WTC11 (cell line): Measurements from ENCODE around the gene YPEL1. TPM values are rescaled to one million over a fixed set of nuclear protein-coding genes. Genes with fewer than 3 reads are reported as not detected.

ENCODE experiments used
- ATAC-seq: fragments of 200-7000 bp; cut with Tn5 transposase; 2 replicates; pipeline ENCODE4 v1.10.0; 2021; ENCODE audit warnings: mild to moderate bottlenecking, moderate library complexity
- CTCF ChIA-PET: fragments of 300-600 bp; sonication (Branson Sonifier 250); formaldehyde crosslinking; loops from one replicate; lab custom pipeline; 2021; ENCODE audit warnings: antibody characterized with exemption; lab: Charles Lee
- POLR2A ChIA-PET: fragments of 350-600 bp; sonication (Branson Sonifier 250); formaldehyde crosslinking; loops from one replicate; lab custom pipeline; 2021; ENCODE audit warnings: antibody characterized with exemption; lab: Charles Lee
- DNase-seq: peaks from one replicate; pipeline ENCODE4 v3.0.0; 2021; ENCODE audit warnings: low spot score
- H3K27ac Mint-ChIP-seq: 2 replicates; pipeline ENCODE4 v1.8.0; 2021; ENCODE audit warnings: mixed read lengths
- H3K27me3 Mint-ChIP-seq: 2 replicates; pipeline ENCODE4 v1.8.0; 2021; ENCODE audit warnings: low read depth, mild to moderate bottlenecking, moderate library complexity, mixed read lengths
- H3K36me3 Mint-ChIP-seq: 2 replicates; pipeline ENCODE4 v1.8.0; 2021; ENCODE audit warnings: mixed read lengths
- H3K4me1 Mint-ChIP-seq: 2 replicates; pipeline ENCODE4 v1.8.0; 2022; ENCODE audit warnings: mixed read lengths
- H3K4me3 Mint-ChIP-seq: 2 replicates; pipeline ENCODE4 v1.8.0; 2021; ENCODE audit warnings: mild to moderate bottlenecking, moderate library complexity, mixed read lengths
- H3K9me3 Mint-ChIP-seq: 2 replicates; pipeline ENCODE4 v1.8.0; 2021; ENCODE audit warnings: mixed read lengths
- ATF1 ChIP-seq: sonication (generic); formaldehyde crosslinking; IDR thresholded peaks from 2 replicates; pipeline ENCODE4 v1.8.1; 2023; ENCODE audit warnings: mild to moderate bottlenecking, moderate library complexity, missing genetic modification reagents
- CREB1 ChIP-seq: sonication (generic); formaldehyde crosslinking; IDR thresholded peaks from 2 replicates; pipeline ENCODE4 v1.8.0; 2023; ENCODE audit warnings: mild to moderate bottlenecking, missing genetic modification reagents
- FOXK1 ChIP-seq: sonication (generic); formaldehyde crosslinking; IDR thresholded peaks from 2 replicates; pipeline ENCODE4 v1.8.0; 2022; ENCODE audit warnings: mild to moderate bottlenecking, moderate library complexity, missing genetic modification reagents
- JUN ChIP-seq: sonication (generic); formaldehyde crosslinking; IDR thresholded peaks from 2 replicates; pipeline ENCODE4 v1.8.0; 2023; ENCODE audit warnings: mild to moderate bottlenecking, missing genetic modification reagents
- MYBL2 ChIP-seq: sonication (generic); formaldehyde crosslinking; IDR thresholded peaks from 2 replicates; pipeline ENCODE4 v1.8.1; 2023; ENCODE audit warnings: mild to moderate bottlenecking, moderate library complexity, missing genetic modification reagents
- NFATC4 ChIP-seq: fragments of 250-450 bp; sonication (Bioruptor Pico); IDR thresholded peaks from 2 replicates; pipeline ENCODE4 v1.9.0; 2021; ENCODE audit warnings: mild to moderate bottlenecking
- OVOL2 ChIP-seq: fragments of 250-450 bp; sonication (Bioruptor Pico); IDR thresholded peaks from 2 replicates; pipeline ENCODE4 v1.9.0; 2021; ENCODE audit warnings: mild to moderate bottlenecking, borderline replicate concordance
- ZNF121 ChIP-seq: sonication (generic); formaldehyde crosslinking; IDR thresholded peaks from 2 replicates; pipeline ENCODE4 v1.8.0; 2023; ENCODE audit warnings: missing genetic modification reagents
- ZNF138 ChIP-seq: sonication (generic); formaldehyde crosslinking; conservative IDR thresholded peaks from 2 replicates; pipeline ENCODE4 v1.8.1; 2022; ENCODE audit warnings: mild to moderate bottlenecking, moderate library complexity, missing genetic modification reagents
- ZNF416 ChIP-seq: fragments of 250-450 bp; sonication (Bioruptor Pico); IDR thresholded peaks from 2 replicates; pipeline ENCODE4 v1.9.0; 2021; ENCODE audit warnings: mild to moderate bottlenecking, inconsistent platforms
- total RNA-seq: library from RNA; stranded (reverse); gene quantifications from 3 replicates; pipeline ENCODE4 v1.2.3, GENCODE V29; 2021
- TF ChIP-seq, protein P1 (sequence below): sonication (generic); formaldehyde crosslinking; IDR thresholded peaks from 2 replicates; pipeline ENCODE4 v1.8.1; 2022; ENCODE audit warnings: low read depth, missing genetic modification reagents, borderline replicate concordance
- TF ChIP-seq, protein P2 (sequence below): sonication (generic); formaldehyde crosslinking; IDR thresholded peaks from 2 replicates; pipeline ENCODE4 v1.8.0; 2022; ENCODE audit warnings: mild to moderate bottlenecking, missing genetic modification reagents
- TF ChIP-seq, protein P3 (sequence below): sonication (generic); formaldehyde crosslinking; IDR thresholded peaks from 2 replicates; pipeline ENCODE4 v1.8.1; 2022; ENCODE audit warnings: mild to moderate bottlenecking, missing genetic modification reagents, moderate library complexity, borderline replicate concordance
- TF ChIP-seq, protein P4 (sequence below): sonication (generic); formaldehyde crosslinking; IDR thresholded peaks from 2 replicates; pipeline ENCODE4 v1.8.0; 2022; ENCODE audit warnings: missing genetic modification reagents
- TF ChIP-seq, protein P5 (sequence below): fragments of 250-450 bp; sonication (Bioruptor Pico); IDR thresholded peaks from 2 replicates; pipeline ENCODE4 v1.9.0; 2021; ENCODE audit warnings: moderate library complexity, mild to moderate bottlenecking, inconsistent platforms, borderline replicate concordance
- TF ChIP-seq, protein P6 (sequence below): fragments of 250-450 bp; sonication (Bioruptor Pico); IDR thresholded peaks from 2 replicates; pipeline ENCODE4 v1.8.0; 2021; ENCODE audit warnings: mild to moderate bottlenecking
- TF ChIP-seq, protein P7 (sequence below): sonication (generic); formaldehyde crosslinking; IDR thresholded peaks from 2 replicates; pipeline ENCODE4 v1.8.1; 2022; ENCODE audit warnings: low read depth, mild to moderate bottlenecking, moderate library complexity, missing genetic modification reagents, borderline replicate concordance

The YPEL1 gene
- total RNA-seq, 1 experiment from 2014 or later = 7.7 TPM

DNA sequence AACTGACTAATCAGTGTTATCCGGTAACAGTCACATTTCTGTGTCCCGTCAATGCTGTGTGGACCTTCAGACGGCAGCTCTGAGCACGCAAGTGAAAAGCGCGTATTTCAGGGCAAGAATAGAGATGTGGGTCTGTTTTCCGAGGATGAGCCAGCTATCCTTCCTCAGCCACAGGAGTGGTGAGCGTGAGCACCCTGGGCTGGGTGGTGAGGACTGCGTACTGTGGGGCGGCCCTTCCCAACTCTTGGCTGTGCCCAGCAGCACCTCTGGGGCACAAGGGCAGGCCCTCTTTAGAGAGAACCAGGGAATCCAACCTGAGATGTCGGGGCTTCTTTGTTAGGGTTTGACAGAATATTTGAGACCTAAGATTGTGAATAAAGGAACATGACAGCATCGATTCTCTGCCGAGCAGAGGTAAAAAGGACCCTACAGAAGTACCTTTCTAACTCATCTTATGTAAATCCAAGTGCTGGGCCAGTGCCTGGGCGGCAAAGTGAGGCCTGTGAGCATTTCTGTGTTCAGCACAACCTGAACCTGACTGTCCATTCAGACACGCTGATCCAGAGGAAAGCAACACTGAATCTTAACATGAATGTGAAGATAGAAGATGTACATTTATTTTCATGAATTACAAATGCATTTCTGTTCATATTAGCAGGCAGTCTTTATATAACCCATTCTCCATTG is 26.5 kb upstream of the YPEL1 start:
- H3K4me3 Mint-ChIP-seq = no peak overlapping the region
- no peaks in the 10 kb centered on the region for H3K27me3 Mint-ChIP-seq
- TF ChIP-seq, protein P1, sequence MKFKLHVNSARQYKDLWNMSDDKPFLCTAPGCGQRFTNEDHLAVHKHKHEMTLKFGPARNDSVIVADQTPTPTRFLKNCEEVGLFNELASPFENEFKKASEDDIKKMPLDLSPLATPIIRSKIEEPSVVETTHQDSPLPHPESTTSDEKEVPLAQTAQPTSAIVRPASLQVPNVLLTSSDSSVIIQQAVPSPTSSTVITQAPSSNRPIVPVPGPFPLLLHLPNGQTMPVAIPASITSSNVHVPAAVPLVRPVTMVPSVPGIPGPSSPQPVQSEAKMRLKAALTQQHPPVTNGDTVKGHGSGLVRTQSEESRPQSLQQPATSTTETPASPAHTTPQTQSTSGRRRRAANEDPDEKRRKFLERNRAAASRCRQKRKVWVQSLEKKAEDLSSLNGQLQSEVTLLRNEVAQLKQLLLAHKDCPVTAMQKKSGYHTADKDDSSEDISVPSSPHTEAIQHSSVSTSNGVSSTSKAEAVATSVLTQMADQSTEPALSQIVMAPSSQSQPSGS (CRISPR knock-in tag) = no peak
- no peak for TF ChIP-seq MYBL2 (CRISPR knock-in tag)
- TF ChIP-seq, protein P2, sequence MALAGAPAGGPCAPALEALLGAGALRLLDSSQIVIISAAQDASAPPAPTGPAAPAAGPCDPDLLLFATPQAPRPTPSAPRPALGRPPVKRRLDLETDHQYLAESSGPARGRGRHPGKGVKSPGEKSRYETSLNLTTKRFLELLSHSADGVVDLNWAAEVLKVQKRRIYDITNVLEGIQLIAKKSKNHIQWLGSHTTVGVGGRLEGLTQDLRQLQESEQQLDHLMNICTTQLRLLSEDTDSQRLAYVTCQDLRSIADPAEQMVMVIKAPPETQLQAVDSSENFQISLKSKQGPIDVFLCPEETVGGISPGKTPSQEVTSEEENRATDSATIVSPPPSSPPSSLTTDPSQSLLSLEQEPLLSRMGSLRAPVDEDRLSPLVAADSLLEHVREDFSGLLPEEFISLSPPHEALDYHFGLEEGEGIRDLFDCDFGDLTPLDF (CRISPR knock-in tag) = no peak
- TF ChIP-seq ZNF121 (CRISPR knock-in tag) = no peak
- TF ChIP-seq, protein P3, sequence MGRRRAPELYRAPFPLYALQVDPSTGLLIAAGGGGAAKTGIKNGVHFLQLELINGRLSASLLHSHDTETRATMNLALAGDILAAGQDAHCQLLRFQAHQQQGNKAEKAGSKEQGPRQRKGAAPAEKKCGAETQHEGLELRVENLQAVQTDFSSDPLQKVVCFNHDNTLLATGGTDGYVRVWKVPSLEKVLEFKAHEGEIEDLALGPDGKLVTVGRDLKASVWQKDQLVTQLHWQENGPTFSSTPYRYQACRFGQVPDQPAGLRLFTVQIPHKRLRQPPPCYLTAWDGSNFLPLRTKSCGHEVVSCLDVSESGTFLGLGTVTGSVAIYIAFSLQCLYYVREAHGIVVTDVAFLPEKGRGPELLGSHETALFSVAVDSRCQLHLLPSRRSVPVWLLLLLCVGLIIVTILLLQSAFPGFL (CRISPR knock-in tag) = no peak
- no peak for TF ChIP-seq ATF1 (CRISPR knock-in tag)
- no peak for TF ChIP-seq ZNF416 (CRISPR knock-in tag)
- TF ChIP-seq, protein P4, sequence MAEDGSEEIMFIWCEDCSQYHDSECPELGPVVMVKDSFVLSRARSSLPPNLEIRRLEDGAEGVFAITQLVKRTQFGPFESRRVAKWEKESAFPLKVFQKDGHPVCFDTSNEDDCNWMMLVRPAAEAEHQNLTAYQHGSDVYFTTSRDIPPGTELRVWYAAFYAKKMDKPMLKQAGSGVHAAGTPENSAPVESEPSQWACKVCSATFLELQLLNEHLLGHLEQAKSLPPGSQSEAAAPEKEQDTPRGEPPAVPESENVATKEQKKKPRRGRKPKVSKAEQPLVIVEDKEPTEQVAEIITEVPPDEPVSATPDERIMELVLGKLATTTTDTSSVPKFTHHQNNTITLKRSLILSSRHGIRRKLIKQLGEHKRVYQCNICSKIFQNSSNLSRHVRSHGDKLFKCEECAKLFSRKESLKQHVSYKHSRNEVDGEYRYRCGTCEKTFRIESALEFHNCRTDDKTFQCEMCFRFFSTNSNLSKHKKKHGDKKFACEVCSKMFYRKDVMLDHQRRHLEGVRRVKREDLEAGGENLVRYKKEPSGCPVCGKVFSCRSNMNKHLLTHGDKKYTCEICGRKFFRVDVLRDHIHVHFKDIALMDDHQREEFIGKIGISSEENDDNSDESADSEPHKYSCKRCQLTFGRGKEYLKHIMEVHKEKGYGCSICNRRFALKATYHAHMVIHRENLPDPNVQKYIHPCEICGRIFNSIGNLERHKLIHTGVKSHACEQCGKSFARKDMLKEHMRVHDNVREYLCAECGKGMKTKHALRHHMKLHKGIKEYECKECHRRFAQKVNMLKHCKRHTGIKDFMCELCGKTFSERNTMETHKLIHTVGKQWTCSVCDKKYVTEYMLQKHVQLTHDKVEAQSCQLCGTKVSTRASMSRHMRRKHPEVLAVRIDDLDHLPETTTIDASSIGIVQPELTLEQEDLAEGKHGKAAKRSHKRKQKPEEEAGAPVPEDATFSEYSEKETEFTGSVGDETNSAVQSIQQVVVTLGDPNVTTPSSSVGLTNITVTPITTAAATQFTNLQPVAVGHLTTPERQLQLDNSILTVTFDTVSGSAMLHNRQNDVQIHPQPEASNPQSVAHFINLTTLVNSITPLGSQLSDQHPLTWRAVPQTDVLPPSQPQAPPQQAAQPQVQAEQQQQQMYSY (CRISPR knock-in tag) = no peak
- TF ChIP-seq, protein P5, sequence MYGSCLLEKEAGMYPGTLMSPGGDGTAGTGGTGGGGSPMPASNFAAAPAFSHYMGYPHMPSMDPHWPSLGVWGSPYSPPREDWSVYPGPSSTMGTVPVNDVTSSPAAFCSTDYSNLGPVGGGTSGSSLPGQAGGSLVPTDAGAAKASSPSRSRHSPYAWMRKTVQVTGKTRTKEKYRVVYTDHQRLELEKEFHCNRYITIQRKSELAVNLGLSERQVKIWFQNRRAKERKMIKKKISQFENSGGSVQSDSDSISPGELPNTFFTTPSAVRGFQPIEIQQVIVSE (CRISPR knock-in tag) = no peak
- TF ChIP-seq, protein P6, sequence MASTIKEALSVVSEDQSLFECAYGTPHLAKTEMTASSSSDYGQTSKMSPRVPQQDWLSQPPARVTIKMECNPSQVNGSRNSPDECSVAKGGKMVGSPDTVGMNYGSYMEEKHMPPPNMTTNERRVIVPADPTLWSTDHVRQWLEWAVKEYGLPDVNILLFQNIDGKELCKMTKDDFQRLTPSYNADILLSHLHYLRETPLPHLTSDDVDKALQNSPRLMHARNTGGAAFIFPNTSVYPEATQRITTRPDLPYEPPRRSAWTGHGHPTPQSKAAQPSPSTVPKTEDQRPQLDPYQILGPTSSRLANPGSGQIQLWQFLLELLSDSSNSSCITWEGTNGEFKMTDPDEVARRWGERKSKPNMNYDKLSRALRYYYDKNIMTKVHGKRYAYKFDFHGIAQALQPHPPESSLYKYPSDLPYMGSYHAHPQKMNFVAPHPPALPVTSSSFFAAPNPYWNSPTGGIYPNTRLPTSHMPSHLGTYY (CRISPR knock-in tag) = no peak
- TF ChIP-seq OVOL2 = no peak
- no peak for TF ChIP-seq CREB1
- H3K36me3 Mint-ChIP-seq = peaks cover 58% of the 10 kb centered on the region
- ChIA-PET POLR2A (no interaction called here), CTCF (interaction anchor here (1.0 to 1.3 kb wide), 2 partner anchors 26 to 176 kb away, joined by 4 to 5 read pairs; no protein-coding TSS in a partner anchor)
- H3K27ac Mint-ChIP-seq = no peak overlapping the region
- no peaks in the 10 kb centered on the region for H3K4me1 Mint-ChIP-seq
- no peaks in the 10 kb centered on the region for H3K9me3 Mint-ChIP-seq
- ATAC-seq (no peak), DNase-seq (no peak)

DNA sequence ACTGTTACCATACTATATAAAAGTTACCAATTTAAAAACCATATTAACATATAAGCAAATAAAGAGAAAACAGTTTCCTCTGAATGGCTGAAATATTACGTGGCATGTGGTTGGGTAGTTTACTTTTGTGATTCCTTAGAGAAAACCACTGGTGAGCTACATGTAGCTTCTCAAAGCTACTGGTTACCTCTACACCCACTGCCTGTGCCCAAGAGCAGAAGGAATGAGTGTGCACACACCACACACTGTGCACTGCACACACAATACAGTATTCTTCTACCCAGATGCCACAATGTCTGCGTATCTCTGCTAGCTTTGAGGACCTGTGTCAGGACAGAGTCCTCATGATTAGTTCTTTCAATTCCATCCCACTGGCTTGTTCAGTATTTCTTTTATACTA is 25.5 kb upstream of the YPEL1 start:
- H3K27ac Mint-ChIP-seq = no peak overlapping the region
- peaks cover 50% of the 10 kb centered on the region for H3K36me3 Mint-ChIP-seq
- H3K27me3 Mint-ChIP-seq = no peaks in the 10 kb centered on the region
- POLR2A ChIA-PET = interaction anchor here (0.6 kb wide), 1 partner anchor 60 kb away, joined by 3 read pairs; no protein-coding TSS in a partner anchor
- TF ChIP-seq FOXK1 (CRISPR knock-in tag) (no peak), ZNF138 (no peak), JUN (CRISPR knock-in tag) (no peak), NFATC4 (CRISPR knock-in tag) (no peak)
- TF ChIP-seq, protein P7, sequence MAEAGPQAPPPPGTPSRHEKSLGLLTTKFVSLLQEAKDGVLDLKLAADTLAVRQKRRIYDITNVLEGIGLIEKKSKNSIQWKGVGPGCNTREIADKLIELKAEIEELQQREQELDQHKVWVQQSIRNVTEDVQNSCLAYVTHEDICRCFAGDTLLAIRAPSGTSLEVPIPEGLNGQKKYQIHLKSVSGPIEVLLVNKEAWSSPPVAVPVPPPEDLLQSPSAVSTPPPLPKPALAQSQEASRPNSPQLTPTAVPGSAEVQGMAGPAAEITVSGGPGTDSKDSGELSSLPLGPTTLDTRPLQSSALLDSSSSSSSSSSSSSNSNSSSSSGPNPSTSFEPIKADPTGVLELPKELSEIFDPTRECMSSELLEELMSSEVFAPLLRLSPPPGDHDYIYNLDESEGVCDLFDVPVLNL = no peak
- no peak overlapping the region for H3K4me3 Mint-ChIP-seq
- H3K4me1 Mint-ChIP-seq = no peaks in the 10 kb centered on the region
- no peaks in the 10 kb centered on the region for H3K9me3 Mint-ChIP-seq
- DNase-seq (no peak), ATAC-seq (no peak)
- CTCF ChIA-PET = interaction anchor here (1.0 to 1.3 kb wide), 2 partner anchors 27 to 177 kb away, joined by 4 to 5 read pairs; no protein-coding TSS in a partner anchor
